SK-N-MC (cell line): ENCODE results near the gene GALNT5.

Source experiments
- DNase-seq: peaks from one replicate; pipeline ENCODE4 v3.0.0-alpha.2; 2011; ENCODE audit warnings: low read depth, low spot score
- H3K27ac ChIP-seq: fragments of 200-600 bp; sonication (generic); 2 replicates; pipeline ENCODE4 v1.5.1; 2016; ENCODE audit warnings: mixed run types
- H3K36me3 ChIP-seq: fragments of 200-600 bp; sonication (generic); 2 replicates; pipeline ENCODE4 v1.6.1; 2017; ENCODE audit warnings: antibody characterized with exemption, low read length, mixed read lengths; ENCODE audit not compliant: insufficient read depth
- H3K4me3 ChIP-seq: fragments of 200-600 bp; sonication (generic); 2 replicates; pipeline ENCODE4 v1.5.1; 2016
- H3K9ac ChIP-seq: fragments of 200-600 bp; sonication (generic); 2 replicates; pipeline ENCODE4 v1.8.0; 2017; ENCODE audit warnings: mixed run types, mixed read lengths; ENCODE audit not compliant: insufficient read length
- H3K9me3 ChIP-seq: fragments of 200-600 bp; sonication (generic); 2 replicates; pipeline ENCODE4 v1.6.1; 2017; ENCODE audit warnings: low read depth, mild to moderate bottlenecking, antibody characterized with exemption, low read length, moderate library complexity, mixed read lengths
- EZH2 ChIP-seq: fragments of 200-600 bp; sonication (generic); IDR thresholded peaks from one replicate; pipeline ENCODE4 v1.6.1; 2017; ENCODE audit warnings: antibody characterized with exemption
- FOXP2 ChIP-seq: optimal IDR thresholded peaks from 2 replicates; pipeline ENCODE3; 2011; ENCODE audit warnings: mild to moderate bottlenecking, moderate library complexity; ENCODE audit not compliant: insufficient read depth; ENCODE audit errors: extremely low read length, control extremely low read depth
- POLR2AphosphoS5 ChIP-seq: IDR thresholded peaks from 2 replicates; pipeline ENCODE4 v1.6.1; 2012; ENCODE audit warnings: mild to moderate bottlenecking, low read depth, low read length, borderline replicate concordance

The GALNT5 gene

GRCh38 chr2:157245846-157246764 lies 11.4 kb upstream of the GALNT5 start:
- no peak overlapping the region for H3K4me3 ChIP-seq
- TF ChIP-seq EZH2, result no peak
- H3K36me3 ChIP-seq, result no peaks in the 10 kb centered on the region
- no peak for DNase-seq
- H3K27ac ChIP-seq, result no peak overlapping the region
- no peaks in the 10 kb centered on the region for H3K9me3 ChIP-seq
- no peak overlapping the region for H3K9ac ChIP-seq

GRCh38 chr2:157246765-157247407 lies 10.6 kb upstream of the GALNT5 start:
- H3K9ac ChIP-seq, result no peak overlapping the region
- H3K36me3 ChIP-seq, result no peaks in the 10 kb centered on the region
- H3K9me3 ChIP-seq, result no peaks in the 10 kb centered on the region
- no peak for DNase-seq
- no peak overlapping the region for H3K4me3 ChIP-seq
- TF ChIP-seq POLR2AphosphoS5 (no peak), EZH2 (no peak), FOXP2 (no peak)
- H3K27ac ChIP-seq, result no peak overlapping the region

GRCh38 chr2:157250836-157251235 lies 6.7 kb upstream of the GALNT5 start:
- DNase-seq, result no peak
- H3K9me3 ChIP-seq, result no peaks in the 10 kb centered on the region
- H3K4me3 ChIP-seq, result no peak overlapping the region
- H3K9ac ChIP-seq, result no peak overlapping the region
- no peaks in the 10 kb centered on the region for H3K36me3 ChIP-seq
- no peak overlapping the region for H3K27ac ChIP-seq
- no peak for TF ChIP-seq EZH2
- TF ChIP-seq POLR2AphosphoS5, result no peak
- TF ChIP-seq FOXP2, result no peak

- no peaks in the 10 kb centered on the region for H3K36me3 ChIP-seq
- DNase-seq, result no peak
- H3K9ac ChIP-seq, result no peak overlapping the region
- no peak overlapping the region for H3K4me3 ChIP-seq
- no peaks in the 10 kb centered on the region for H3K9me3 ChIP-seq
- no peak overlapping the region for H3K27ac ChIP-seq
- no peak for TF ChIP-seq EZH2
- TF ChIP-seq FOXP2, result no peak
- TF ChIP-seq POLR2AphosphoS5, result no peak
These were observed 5.6 kb upstream of the GALNT5 start for GRCh38 chr2:157251932-157252331.

GRCh38 chr2:157252529-157252928 lies 5.0 kb upstream of the GALNT5 start:
- H3K4me3 ChIP-seq, result no peak overlapping the region
- H3K9ac ChIP-seq, result no peak overlapping the region
- no peak for DNase-seq
- H3K36me3 ChIP-seq, result no peaks in the 10 kb centered on the region
- no peaks in the 10 kb centered on the region for H3K9me3 ChIP-seq
- no peak for TF ChIP-seq FOXP2
- no peak for TF ChIP-seq EZH2
- no peak for TF ChIP-seq POLR2AphosphoS5
- no peak overlapping the region for H3K27ac ChIP-seq

- no peak overlapping the region for H3K27ac ChIP-seq
- DNase-seq, result no peak
These were observed 3.5 kb upstream of the GALNT5 start for GRCh38 chr2:157254041-157254440.

GRCh38 chr2:157255746-157256145 lies 1.8 kb upstream of the GALNT5 start:
- TF ChIP-seq POLR2AphosphoS5 (no peak), EZH2 (no peak), FOXP2 (no peak)
- no peaks in the 10 kb centered on the region for H3K9me3 ChIP-seq
- no peak overlapping the region for H3K9ac ChIP-seq
- H3K27ac ChIP-seq, result no peak overlapping the region
- H3K4me3 ChIP-seq, result no peak overlapping the region
- DNase-seq, result no peak
- no peaks in the 10 kb centered on the region for H3K36me3 ChIP-seq

More at GRCh38 chr2:157254041-157254440, 3.5 kb upstream of the GALNT5 start:
- Histone ChIP-seq H3K36me3 (no peaks in the 10 kb centered on the region), H3K9me3 (no peaks in the 10 kb centered on the region), H3K9ac (no peak overlapping the region), H3K4me3 (no peak overlapping the region)
- TF ChIP-seq EZH2 (no peak), FOXP2 (no peak), POLR2AphosphoS5 (no peak)

- Histone ChIP-seq H3K9me3 (no peaks in the 10 kb centered on the region), H3K4me3 (no peak overlapping the region), H3K27ac (no peak overlapping the region), H3K36me3 (no peaks in the 10 kb centered on the region), H3K9ac (no peak overlapping the region)
- DNase-seq, result no peak
- TF ChIP-seq EZH2 (no peak), FOXP2 (no peak), POLR2AphosphoS5 (no peak)
These were observed 879 bp upstream of the GALNT5 start for GRCh38 chr2:157256626-157257025.
